Limb (tissue), 2 donors: ENCODE data around the gene NTF4.
"Not testable (repeated sequence)": the region's sequence is repeated elsewhere in the genome, so short reads cannot be mapped to it uniquely, and the experiment has no call there.

Experiments
- DNase-seq, 2 donors: peaks; one replicate each; pipeline ENCODE4 v3.0.0-alpha.2; 2016; ENCODE audit errors: extremely low spot score in 2 of 2

NTF4 gene

GRCh38 chr19:49022116-49022515, 42.5 kb downstream of the NTF4 start:
- DNase-seq: no peak

GRCh38 chr19:49020931-49021895, 43.4 kb downstream of the NTF4 start:
- DNase-seq: no peak

- DNase-seq: no peak
These were observed 44.3 kb downstream of the NTF4 start for GRCh38 chr19:49020342-49020741.

GRCh38 chr19:49019242-49019932, 45.2 kb downstream of the NTF4 start:
- peak in 1 of 2 donors; percentile 62 for DNase-seq

- not testable (repeated sequence) for DNase-seq
These were observed 46.0 kb downstream of the NTF4 start for GRCh38 chr19:49018388-49019241.

GRCh38 chr19:49017666-49018351, 46.8 kb downstream of the NTF4 start:
- peak; percentile 26 to 70 for DNase-seq

- DNase-seq: no peak
These were observed 47.5 kb downstream of the NTF4 start, which contains the start of gene LHB for GRCh38 chr19:49017041-49017665. Gene LHB (minus strand): TSS chr19:49017091. CDS start chr19:49017081, 10 bp downstream.

- no peak for DNase-seq
These were observed 48.4 kb downstream of the NTF4 start for GRCh38 chr19:49016067-49016839.

- no peak for DNase-seq
These were observed 49.8 kb downstream of the NTF4 start for GRCh38 chr19:49014870-49015255.

GRCh38 chr19:49014123-49014869, 50.3 kb downstream of the NTF4 start:
- no peak for DNase-seq

- no peak for DNase-seq
These were observed 53.4 kb downstream of the NTF4 start for GRCh38 chr19:49011194-49011593.
